Activated B cell treated with CpG ODN at 0.5 μM for 24 hours (primary cell): ENCODE measurements around the gene PTPRJ. TPM values are rescaled to one million over a fixed set of nuclear protein-coding genes. Genes with fewer than 3 reads are reported as not detected.

ENCODE experiments used
- ATAC-seq: fragments of 200-7000 bp; cut with Tn5 transposase; one replicate; pipeline ENCODE4 v1.10.0; 2021; ENCODE audit warnings: low read depth, mild to moderate bottlenecking, moderate library complexity
- CTCF ChIA-PET: fragments of 350-600 bp; sonication (Branson Sonifier 250); formaldehyde crosslinking; loops from one replicate; lab custom pipeline; 2021; ENCODE audit warnings: antibody characterized with exemption; lab: Charles Lee
- POLR2A ChIA-PET: fragments of 350-600 bp; sonication (Branson Sonifier 250); formaldehyde crosslinking; loops from one replicate; lab custom pipeline; 2021; ENCODE audit warnings: antibody characterized with exemption; lab: Charles Lee
- DNase-seq: peaks from one replicate; pipeline ENCODE4 v3.0.0; 2022
- H3K27ac Mint-ChIP-seq: one replicate; pipeline ENCODE4 v1.8.0; 2020; ENCODE audit warnings: mixed read lengths
- H3K27me3 Mint-ChIP-seq: one replicate; pipeline ENCODE4 v1.8.0; 2021; ENCODE audit warnings: mixed read lengths
- H3K36me3 Mint-ChIP-seq: one replicate; pipeline ENCODE4 v1.8.0; 2021; ENCODE audit warnings: low read depth, mixed read lengths
- H3K4me1 Mint-ChIP-seq: one replicate; pipeline ENCODE4 v1.8.0; 2021; ENCODE audit warnings: mixed read lengths
- H3K4me3 Mint-ChIP-seq: one replicate; pipeline ENCODE4 v1.8.0; 2020; ENCODE audit warnings: mild to moderate bottlenecking, mixed read lengths
- H3K9me3 Mint-ChIP-seq: one replicate; pipeline ENCODE4 v1.8.0; 2020; ENCODE audit warnings: mixed read lengths
- CTCF ChIP-seq: fragments of 200-600 bp; IDR thresholded peaks from one replicate; pipeline ENCODE4 v1.8.0; 2022; ENCODE audit warnings: antibody characterized with exemption, mild to moderate bottlenecking
- intact Hi-C: fragments of 100-400 bp; cut with micrococcal nuclease; formaldehyde crosslinking; loops from one replicate; pipeline ENCODE4 v1.15.1; 2024
- total RNA-seq: library from RNA; stranded (reverse); gene quantifications from 2 replicates; pipeline ENCODE4 v1.2.3, GENCODE V29; 2022

PTPRJ gene
- total RNA-seq, 1 donor from 2014 or later: 19.2 TPM

- Mint-ChIP-seq H3K27me3 (no peaks in the 10 kb centered on the region), H3K4me1 (peaks cover 69% of the 10 kb centered on the region), H3K36me3 (no peaks in the 10 kb centered on the region), H3K9me3 (no peaks in the 10 kb centered on the region), H3K27ac (peak overlapping the region; percentile 79), H3K4me3 (peak overlapping the region; percentile 17)
- intact Hi-C loops: loop anchor here (1.0 kb wide), 1 partner anchor 8 kb away; no protein-coding TSS in a partner anchor
- POLR2A ChIA-PET: interaction anchor here (1.3 to 3.3 kb wide), 3 partner anchors 14 to 102 kb away, joined by 4 to 18 read pairs (median 18); no protein-coding TSS in a partner anchor
- no peak for ATAC-seq
- no peak for TF ChIP-seq CTCF
- CTCF ChIA-PET: interaction anchor here (1.2 kb wide), 1 partner anchor 104 kb away, joined by 3 read pairs; no protein-coding TSS in a partner anchor
- DNase-seq: no peak
Measured at GRCh38 chr11:48005136-48005535, 24.8 kb downstream of the PTPRJ start.

DNA sequence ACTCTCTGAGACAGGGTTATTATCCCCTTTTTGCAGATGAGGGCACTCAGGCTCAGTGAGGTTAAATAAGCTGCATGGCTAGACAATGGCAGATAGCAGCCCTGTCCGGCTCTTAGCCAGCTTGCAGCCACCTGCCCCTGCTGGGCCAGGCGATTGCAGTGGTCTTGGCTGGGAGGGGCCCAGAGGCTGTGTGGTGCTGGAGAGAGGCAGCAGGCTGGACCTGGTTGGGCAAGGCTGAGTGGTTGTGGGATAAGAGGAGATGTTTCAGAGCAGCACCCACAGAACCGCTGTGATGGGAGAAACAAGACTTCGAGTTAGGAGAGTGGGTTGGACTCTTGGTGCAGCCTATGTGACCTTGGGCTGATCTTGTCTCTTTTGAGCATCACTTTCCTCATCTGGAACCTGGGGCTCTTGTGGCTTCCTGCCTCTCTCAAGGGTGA, 25.5 kb downstream of the PTPRJ start:
- intact Hi-C loops: loop anchor here (1.0 kb wide), 2 partner anchors 7 to 14 kb away; no protein-coding TSS in a partner anchor
- no peaks in the 10 kb centered on the region for H3K27me3 Mint-ChIP-seq
- ChIA-PET CTCF (interaction anchor here (1.2 to 1.3 kb wide), 2 partner anchors 14 to 103 kb away, joined by 3 to 6 read pairs; no protein-coding TSS in a partner anchor), POLR2A (interaction anchor here (1.0 to 3.3 kb wide), 4 partner anchors 13 to 101 kb away, joined by 3 to 18 read pairs (median 11); no protein-coding TSS in a partner anchor)
- no peak overlapping the region for H3K4me3 Mint-ChIP-seq
- no peaks in the 10 kb centered on the region for H3K36me3 Mint-ChIP-seq
- no peaks in the 10 kb centered on the region for H3K9me3 Mint-ChIP-seq
- peaks cover 64% of the 10 kb centered on the region for H3K4me1 Mint-ChIP-seq
- ATAC-seq: no peak
- H3K27ac Mint-ChIP-seq: peak overlapping the region; percentile 79
- DNase-seq: no peak
- TF ChIP-seq CTCF: no peak

DNA sequence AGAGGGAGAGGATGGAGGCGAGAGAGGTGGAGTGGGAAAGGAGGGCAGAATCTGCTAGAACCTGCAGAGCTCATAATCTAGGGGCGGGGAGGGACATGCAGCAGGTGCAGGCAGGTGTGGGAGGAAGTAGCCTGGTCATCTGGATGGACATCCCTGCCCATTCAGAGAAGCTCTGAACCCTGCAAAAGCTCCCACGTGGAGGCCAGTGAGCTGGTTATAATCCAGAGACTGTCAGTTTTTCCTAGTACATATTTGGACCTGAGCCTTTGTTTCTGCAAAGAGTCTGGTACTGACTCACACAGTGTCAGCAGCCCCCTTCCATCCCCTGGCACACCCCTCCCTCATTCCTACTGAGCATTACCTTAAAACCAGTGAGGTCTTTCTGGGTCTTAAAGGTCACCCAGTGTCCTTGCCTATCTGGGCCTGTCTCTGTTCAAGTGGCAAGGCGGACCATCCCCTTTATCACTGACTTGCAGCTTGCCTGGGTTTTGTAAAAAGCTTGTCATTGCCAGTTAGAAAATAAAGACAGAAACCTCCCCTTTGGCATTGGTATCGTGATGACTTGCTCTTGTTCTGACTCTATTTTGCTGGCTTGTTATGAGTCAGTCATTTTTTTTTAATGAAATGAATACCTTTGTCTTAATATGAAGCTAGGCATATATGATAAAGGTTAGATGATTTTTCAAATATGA, 26.1 kb downstream of the PTPRJ start:
- Mint-ChIP-seq H3K27ac (peak overlapping the region; percentile 79), H3K27me3 (no peaks in the 10 kb centered on the region), H3K9me3 (no peaks in the 10 kb centered on the region), H3K4me3 (no peak overlapping the region), H3K4me1 (peaks cover 64% of the 10 kb centered on the region), H3K36me3 (no peaks in the 10 kb centered on the region)
- DNase-seq (no peak), ATAC-seq (peak; percentile 49)
- intact Hi-C loops: loop anchor here (1.0 kb wide), 1 partner anchor 14 kb away; no protein-coding TSS in a partner anchor
- CTCF ChIA-PET: interaction anchor here (1.1 to 1.3 kb wide), 3 partner anchors 14 to 103 kb away, joined by 3 to 6 read pairs (median 3); no protein-coding TSS in a partner anchor
- TF ChIP-seq CTCF: no peak
- POLR2A ChIA-PET: interaction anchor here (0.6 to 3.3 kb wide), 10 partner anchors 13 to 138 kb away, joined by 3 to 18 read pairs (median 3); no protein-coding TSS in a partner anchor

GRCh38 chr11:48007677-48008076, 27.3 kb downstream of the PTPRJ start:
- Mint-ChIP-seq H3K27me3 (no peaks in the 10 kb centered on the region), H3K27ac (peak overlapping the region; percentile 35), H3K4me1 (peaks cover 68% of the 10 kb centered on the region), H3K9me3 (no peaks in the 10 kb centered on the region), H3K4me3 (no peak overlapping the region), H3K36me3 (no peaks in the 10 kb centered on the region)
- POLR2A ChIA-PET: interaction anchor here (1.5 to 3.3 kb wide), 3 partner anchors 11 to 99 kb away, joined by 3 to 18 read pairs (median 18); no protein-coding TSS in a partner anchor
- no peak for TF ChIP-seq CTCF
- CTCF ChIA-PET: no interaction called here
- ATAC-seq: no peak
- no peak for DNase-seq
- intact Hi-C loops: no loop called here

GRCh38 chr11:48008951-48009270, 28.6 kb downstream of the PTPRJ start:
- intact Hi-C loops: no loop called here
- no peaks in the 10 kb centered on the region for H3K27me3 Mint-ChIP-seq
- peak overlapping the region; percentile 35 for H3K27ac Mint-ChIP-seq
- CTCF ChIA-PET: no interaction called here
- no peak for ATAC-seq
- H3K4me3 Mint-ChIP-seq: no peak overlapping the region
- H3K9me3 Mint-ChIP-seq: no peaks in the 10 kb centered on the region
- POLR2A ChIA-PET: interaction anchor here (1.5 kb wide), 1 partner anchor 42 kb away, joined by 3 read pairs; no protein-coding TSS in a partner anchor
- H3K36me3 Mint-ChIP-seq: no peaks in the 10 kb centered on the region
- H3K4me1 Mint-ChIP-seq: peaks cover 77% of the 10 kb centered on the region
- no peak for DNase-seq
- TF ChIP-seq CTCF: no peak
